NCI-H2196 (cell line): ENCODE data around the gene FTSJ3.
"Not testable (repeated sequence)": the region's sequence is repeated elsewhere in the genome, so short reads cannot be mapped to it uniquely, and the experiment has no call there.

Source experiments
- DNase-seq: peaks from one replicate; lab custom pipeline; 2025; ENCODE audit not compliant: unreplicated experiment; lab: John Stamatoyannopoulos, UW

FTSJ3 gene

DNA sequence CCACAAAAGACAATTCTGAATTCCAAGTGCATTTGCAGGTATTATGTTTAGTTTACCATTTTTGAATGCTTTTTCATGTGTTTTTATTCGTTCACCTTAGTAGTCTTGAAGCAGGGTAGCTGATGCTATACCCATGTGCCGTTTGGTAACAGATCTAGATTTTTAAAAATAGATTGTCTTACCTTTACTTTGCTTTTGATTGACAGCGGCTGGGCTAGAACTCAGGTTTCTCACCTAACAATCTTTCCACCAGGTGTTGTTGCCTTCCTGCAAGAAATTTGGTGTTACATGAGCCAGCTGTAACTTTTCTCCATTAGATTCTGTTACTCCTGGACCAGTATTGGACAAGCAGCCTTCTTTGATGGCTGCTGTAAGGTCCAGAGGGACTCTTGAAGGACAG lies 1.5 kb upstream of the FTSJ3 start:
- no peak for DNase-seq

DNA sequence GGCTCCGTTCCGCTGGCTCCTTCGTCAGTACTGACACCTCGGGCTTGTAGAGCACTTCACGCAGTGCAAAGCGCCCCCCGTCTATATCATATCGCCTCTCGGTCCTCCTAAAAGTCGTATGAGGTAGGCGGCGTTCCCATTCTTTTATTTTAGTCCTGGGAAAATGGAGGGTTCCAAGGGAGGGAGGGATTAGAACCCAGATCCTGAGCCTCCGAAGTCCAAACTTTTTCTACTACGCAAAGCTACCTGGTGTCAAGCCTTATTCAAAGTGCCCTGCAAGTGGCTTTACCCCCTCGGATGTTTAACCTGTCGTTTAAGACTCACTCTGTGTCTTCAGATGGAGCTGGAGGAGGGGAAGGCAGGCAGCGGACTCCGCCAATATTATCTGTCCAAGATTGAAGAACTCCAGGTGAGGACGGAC lies 348 bp upstream of the FTSJ3 start:
- no peak for DNase-seq

DNA sequence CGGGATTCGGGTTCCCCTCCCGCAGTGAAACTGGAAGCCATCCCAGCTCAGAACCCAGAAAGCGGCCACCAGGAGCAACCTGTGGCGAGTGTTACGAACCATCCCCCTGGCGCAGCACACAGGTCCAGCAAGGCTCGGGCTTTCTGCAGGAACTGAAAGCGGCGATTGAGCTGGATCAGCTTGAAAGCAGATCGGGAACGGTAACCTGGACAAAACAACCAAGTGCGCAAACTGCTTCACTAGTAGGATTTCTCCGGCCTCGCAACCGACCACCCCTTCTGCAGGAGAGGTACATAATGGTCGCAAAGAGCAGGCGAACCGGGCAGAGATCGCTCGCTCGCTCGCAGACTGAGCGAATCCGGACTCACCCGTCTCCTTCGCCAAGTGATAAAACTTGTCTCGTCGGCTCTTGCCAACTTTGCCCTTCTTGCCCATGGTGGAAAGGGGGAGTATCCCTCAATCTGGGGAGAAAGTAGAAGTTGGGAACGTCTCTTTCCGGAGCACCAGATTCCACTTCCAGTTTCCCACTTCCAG lies 928 bp downstream of the FTSJ3 start:
- DNase-seq: no peak

DNA sequence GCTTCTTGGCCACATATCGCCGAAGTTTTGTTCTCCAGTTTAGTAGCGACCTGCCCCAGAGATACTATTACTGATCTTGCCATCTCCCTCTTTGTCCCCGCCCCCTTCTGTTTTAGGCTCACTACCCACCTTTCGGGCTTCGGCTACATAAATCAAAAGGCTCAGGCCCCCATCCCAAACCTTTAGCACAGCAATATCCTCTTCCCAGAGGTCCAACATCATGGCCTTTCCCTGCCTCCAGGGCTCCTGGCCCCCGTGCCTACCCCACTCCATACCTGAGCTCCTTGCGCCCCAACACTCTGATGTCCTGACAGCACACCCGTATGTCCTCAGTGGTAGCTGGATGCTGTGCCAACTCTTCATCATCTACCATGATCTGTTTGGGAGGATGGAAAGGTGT lies 3.1 kb downstream of the FTSJ3 start:
- DNase-seq: no peak

DNA sequence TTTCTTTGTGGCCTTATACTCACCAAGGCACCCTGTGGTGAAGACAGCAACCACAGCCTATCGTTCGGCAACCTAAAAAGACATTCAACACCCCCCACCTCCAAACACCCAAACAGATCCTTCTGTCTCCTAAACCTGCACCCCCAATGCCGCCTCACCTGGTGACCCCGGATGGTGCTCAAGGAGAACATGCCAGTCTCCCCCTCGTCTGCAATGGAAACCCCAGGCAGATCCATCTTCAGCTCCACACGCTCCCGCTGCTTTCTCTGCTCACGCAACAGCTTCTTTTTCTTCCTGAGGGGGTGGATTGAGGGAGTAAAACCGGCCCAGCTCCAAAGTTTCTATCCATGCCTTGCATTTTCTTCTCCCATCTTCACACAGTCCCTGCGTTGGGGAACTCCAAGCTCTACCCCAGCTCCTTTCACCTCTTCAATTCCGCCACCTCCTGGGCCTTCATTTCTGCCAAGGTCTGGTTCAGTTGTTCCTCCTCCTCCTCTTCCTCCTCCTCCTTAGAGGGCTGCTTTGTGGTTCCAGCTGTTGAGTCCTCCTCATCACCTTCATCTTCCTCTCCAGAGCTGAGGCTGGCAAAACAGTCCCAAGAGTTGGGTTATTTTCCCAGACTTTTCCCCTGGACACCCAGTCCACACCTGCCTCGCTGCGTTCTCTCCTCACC lies 3.7 kb downstream of the FTSJ3 start:
- DNase-seq: no peak

DNA sequence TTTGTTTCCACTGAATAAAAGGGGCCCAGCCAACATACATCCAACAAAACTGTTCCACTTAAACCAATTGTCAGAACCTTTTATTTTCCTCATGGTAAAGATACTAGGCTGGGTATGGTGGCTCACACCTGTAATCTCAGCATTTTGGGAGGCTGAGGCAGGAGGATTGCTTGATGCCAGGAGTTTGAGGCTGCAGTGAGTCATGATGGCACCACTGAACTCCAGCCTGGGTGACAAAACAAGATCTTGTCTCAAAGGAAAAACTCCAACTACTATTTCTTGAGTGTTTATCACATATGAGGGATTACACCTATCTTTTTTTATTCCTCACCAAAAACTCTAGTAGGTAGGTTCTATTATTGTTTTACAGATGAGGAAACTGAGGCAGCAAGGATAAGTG lies 4.9 kb downstream of the FTSJ3 start:
- DNase-seq: no peak

DNA sequence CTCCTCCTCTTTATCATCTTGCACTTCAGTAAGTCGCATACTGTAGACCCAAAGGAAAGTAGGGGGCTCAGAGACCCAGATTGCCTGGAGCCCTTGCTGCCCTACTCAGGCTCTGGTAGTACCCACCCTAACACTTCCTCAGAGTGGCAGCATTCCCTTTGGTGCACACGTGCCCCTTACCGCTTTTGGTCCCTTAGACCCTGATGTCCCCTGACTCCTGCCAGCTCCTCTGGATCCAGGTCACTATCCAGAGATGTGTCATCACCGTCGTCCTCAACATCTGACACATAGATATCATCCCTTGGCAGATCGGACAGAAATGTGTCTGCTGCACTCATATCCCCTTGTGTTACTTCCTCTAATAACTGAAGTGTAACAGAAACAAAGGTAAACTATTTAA lies 5.7 kb downstream of the FTSJ3 start:
- no peak for DNase-seq

DNA sequence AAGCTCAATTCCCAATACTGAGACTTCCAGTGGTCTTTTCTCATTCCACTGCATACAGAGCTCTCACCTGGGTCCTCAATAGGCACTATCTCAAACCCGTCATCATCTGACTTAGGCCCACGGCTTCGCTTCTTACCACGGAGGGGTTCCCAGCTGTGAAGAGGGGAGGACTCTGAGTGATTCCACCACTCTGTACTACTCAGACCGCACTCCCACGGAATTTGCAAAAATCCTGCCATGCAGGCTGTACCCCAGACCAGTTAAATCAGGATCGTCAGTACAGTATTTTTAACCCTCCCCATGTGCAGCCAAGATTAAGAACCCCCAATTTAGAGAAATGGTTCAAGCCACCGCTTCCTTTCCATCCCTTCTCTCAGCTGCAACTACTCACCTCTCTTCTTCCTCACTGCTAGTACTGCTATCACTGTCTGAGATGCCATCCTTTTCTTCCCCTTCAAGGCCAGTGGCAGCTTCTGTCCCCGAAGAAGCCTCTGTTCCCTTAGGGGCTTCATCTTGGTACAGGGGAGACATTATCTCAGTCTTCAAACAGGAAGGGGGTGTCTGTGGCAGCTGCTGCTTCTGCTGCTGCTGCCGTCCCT lies 6.4 kb downstream of the FTSJ3 start:
- DNase-seq: no peak

DNA sequence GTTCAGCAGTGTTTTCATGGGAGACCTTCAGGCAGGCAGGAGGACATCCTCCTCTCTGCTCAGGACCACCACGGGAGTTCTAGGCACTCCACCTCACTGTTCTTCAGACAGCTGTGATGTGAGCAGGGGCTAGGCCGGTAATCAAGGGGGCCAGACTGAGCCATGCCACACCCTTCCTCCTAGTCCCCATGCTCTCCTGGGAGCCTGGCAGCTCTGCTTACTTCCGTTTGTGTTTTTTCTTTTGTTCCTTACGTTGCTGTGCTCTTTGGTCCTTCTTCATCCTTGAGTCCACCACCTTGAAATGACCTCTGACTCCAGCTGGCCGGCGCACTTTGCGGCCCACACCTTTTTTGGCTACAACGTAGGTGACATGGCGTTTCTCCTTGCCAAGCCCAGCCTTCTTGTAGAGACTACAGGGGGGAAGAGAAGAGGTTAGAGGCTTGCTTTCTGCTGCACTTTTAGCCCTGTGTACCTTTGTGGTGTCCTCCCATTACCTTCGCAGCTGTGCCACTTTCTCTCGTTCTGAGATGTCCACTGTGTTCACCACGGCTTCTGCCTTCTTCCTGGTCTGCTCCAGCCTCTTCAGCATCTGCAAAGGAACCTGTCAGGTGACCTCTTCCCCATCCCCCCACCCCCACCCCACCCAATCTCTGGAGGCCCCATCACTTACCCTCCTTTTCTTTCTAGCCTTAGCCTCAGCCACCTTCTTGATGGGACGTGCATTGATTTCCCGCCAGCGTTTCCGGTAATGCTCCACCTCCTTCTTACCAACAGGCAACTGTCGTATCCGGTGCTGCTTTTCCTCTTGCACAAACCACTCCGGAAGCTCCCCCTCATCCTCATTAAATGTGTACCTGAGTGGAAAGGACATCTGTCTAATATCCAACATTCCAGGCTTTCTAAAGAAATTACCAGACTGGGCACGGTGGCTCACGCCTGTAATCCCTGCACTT lies 7.6 kb downstream of the FTSJ3 start:
- DNase-seq: no peak

DNA sequence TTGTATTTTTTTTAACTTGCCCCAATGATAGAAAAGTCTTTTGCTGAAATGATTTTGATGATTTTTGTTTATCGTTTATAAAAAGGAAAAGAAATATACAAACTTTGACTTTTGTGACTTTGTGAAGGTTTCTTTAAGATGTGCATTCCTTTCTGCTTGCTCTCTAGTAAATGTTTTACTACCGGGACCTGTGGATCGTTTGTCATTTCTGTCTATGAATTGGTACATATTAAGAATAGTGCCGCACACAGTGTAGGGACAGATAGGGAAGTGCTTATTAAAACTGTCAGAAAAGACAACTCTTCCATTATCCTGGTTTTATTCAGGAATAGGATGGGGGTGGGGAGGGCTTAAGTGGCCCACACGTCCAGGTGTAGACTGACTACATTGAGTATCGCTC lies 8.3 kb downstream of the FTSJ3 start:
- DNase-seq: no peak

DNA sequence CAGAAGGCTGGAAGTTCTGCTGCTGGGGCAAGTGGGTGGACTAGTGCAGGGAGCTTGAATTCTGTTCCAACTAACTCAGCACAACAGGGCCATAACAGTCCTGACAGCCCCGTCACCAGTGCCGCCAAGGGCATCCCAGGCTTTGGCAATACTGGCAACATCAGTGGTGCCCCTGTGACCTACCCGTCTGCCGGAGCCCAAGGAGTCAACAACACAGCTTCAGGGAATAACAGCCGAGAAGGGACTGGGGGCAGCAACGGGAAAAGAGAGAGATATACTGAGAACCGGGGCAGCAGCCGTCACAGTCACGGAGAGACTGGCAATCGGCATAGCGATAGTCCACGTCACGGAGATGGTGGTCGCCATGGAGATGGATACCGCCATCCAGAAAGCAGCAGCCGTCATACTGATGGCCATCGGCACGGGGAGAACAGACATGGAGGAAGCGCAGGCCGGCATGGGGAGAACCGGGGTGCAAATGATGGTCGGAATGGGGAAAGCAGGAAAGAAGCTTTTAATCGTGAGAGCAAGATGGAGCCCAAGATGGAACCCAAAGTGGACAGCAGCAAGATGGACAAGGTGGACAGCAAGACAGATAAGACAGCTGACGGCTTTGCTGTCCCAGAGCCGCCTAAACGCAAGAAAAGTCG lies 9.6 kb downstream of the FTSJ3 start:
- no peak for DNase-seq

DNA sequence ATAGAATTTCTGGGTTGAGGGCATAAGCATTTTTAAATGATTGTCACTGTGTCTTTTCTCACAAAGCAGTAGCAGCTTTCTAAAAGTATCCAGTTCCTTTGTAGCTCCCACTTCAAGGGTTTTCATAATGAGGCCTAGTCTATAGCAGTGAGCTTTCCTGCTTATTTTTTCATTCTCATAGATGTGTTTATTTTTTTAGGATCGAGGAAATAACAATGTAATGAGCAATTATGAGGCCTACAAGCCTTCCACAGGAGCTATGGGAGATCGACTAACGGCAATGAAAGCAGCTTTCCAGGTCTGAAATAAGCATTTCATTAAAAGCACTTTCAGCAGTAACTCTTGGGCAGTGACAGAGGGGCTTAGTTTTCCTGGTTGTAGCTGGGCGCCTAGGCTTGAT lies 10.8 kb downstream of the FTSJ3 start:
- no peak for DNase-seq

DNA sequence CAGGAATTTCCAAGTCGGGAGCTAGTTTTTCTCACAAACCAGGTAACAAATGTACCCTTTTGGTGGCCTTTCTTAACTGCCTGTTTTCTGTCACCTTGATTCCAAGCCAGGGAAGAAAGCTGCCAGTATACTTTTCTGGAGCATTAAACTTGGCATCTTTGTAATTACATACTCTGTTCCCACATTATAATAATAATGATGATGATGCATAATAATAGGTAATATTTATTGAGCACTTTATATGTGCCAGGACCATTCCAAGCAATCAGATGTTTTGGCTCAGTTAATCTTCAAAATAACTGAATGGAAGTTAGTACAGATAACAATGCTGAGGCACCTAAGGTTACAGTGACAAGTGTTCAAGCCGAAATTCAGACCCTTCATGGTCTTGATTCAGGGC lies 11.3 kb downstream of the FTSJ3 start:
- DNase-seq: no peak

DNA sequence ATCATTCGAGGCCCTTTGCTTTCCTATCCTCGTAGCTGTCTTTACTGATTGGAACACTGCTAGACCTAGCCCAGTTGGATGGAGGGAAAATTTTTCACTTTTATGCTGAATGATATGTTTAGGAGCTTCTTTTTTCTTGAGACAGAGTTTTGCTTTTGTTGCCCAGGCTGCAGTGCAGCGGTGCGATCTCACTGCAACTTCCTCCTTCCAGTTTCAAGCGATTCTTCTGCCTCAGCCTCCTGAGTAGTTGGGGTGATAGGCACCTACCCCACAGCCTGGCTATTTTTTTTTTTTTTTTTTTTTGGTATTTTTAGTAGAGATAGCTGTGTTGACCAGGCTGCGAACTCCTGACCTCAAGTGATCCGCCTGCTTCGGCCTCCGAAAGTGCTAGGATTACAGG lies 17.5 kb downstream of the FTSJ3 start:
- DNase-seq: no peak

DNA sequence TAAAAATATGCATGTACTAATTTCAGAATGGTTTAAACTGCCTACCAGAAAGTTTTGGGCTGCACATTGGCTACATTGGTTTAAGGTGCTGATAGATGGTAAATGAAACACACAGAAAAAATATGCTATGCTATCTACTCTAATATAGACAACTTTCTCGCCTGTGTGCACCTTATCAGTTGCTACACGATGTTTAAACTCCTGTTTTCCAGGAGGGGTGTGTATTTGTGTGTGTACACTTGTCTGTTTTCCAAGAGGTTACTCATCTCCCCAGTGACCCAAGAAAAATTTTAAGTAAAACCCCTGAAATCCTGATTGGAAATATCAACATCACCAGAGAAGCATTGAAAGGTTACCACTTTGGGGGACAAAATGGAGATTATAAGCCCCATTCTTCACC lies 21.9 kb downstream of the FTSJ3 start:
- no peak for DNase-seq

DNA sequence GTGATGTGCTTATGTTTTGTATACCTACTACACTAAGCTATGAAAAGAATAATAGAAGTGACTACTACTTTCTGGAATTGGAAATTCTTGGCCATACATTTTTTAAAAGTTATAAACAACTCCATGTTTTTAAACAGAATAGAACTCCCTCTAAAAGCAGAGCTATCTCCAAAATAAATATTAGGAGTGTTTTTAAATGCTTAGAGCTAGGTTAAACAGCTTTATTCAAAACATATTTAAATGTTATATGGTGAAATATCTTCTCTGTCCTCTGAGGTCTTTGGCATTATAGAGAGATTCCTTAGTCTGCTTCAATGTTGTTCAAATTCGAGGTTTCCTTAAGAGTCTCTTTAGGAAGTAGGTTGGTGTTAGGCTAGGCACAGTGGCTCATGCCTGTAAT lies 23.1 kb downstream of the FTSJ3 start:
- DNase-seq: no peak

DNA sequence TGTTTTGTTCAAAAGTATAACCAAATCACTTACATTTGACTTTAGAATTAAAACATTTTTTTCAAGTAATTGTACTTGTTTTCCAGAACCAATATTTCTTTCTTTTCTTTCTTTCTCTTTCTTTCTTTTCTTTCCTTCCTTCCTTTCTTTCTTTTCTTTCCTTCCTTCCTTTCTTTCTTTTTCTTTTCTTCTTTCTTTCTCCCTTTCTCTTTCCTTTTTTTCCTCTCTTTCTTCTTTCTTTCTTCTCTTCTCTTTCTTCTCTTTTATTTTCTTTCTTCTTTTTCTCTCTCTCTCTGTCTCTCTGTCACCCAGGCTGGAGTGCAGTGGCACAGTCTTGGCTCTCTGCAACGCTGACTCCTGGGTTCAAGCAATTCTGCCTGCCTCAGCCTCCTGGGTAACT lies 26.7 kb downstream of the FTSJ3 start:
- DNase-seq: no peak

DNA sequence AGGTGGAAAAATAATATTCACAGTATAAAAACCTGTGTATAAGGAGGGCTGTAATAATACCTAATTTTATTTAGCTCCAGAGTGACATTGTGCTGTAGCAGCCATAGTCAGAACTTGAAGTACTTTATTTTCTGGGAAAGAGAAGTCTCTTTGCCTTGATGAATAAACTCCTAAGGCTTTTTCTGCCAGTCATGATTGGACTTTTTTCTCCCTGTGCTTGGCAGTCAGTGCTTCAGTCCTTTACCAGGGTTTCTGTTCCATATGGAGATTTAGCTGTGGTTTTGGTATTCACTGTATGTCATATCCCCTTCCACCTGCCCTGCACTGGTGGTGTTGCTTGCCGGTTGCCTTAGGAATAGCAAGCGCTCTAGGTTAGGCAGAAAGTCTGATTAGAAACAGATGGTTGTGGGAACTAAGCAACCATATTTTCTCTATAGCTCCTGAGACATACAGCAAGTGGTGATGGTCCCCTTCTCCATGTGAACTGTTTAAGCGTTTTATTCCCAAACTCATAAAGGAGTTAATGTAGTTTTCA lies 28.8 kb downstream of the FTSJ3 start:
- DNase-seq: no peak

DNA sequence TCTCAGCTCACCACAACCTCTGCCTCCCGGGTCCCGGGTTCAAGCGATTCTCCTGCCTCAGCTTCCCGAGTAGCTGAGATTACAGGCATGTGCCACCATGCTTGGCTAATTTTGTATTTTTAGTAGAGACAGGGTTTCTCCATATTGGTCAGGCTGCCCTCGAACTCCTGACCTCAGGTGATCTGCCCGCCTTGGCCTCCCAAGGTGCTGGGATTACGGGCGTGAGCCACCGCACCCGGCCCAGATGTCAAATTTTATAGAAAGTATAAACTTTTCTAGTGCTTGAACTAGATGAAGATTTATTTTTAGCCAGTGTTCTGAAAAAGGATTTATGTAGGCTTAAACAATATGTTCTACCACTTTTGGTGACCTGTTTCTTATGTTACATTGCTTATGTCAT lies 31.1 kb downstream of the FTSJ3 start:
- not testable (repeated sequence) for DNase-seq

DNA sequence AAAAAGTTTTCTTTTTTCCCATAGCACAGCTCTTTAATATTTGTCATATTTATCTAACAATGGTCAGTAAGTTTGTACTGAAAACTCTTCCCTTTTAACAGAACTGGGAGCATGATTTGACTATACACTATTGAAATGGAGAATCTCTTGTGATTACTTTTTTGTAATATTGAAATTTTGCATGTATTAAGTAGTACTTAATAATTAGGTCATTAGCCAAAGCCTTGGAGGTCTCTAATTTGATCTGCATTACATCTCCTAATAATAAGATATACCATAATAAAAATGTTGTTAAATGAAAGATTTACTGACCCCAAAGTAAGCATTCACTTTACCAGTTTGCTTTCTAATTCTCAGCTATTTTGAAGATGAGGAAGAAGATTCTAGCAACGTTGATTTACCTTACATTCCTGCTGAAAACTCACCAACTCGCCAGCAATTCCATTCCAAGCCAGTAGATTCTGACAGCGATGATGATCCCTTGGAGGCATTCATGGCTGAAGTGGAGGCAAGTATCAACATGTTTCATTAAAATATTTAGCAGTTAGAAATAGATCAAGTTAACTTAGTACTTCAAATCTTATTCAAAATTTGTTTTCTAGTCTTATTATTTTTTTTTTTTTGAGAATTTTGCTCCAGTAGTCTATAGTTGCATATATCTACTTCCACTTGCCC lies 35.3 kb downstream of the FTSJ3 start:
- no peak for DNase-seq

DNA sequence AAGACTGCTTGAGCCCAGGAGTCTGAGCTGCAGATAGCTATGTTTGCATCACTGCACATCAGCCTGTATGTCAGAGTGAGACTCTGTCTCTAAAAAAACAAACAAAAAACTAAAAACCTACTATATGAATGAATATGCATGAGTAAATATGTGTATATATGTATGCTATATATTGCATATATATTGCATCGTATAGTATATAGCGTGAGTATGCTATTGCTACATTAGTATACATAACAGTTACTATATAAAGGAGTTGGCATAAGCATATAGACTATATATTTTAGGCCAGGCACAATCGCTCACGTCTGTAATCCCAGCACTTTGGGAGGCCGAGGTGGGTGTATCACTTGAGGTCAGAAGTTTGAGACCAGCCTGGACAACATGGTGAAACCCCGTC lies 37.4 kb downstream of the FTSJ3 start:
- DNase-seq: no peak
